Endothelial cell of umbilical vein (primary cell): ENCODE data around the gene ATP6V0E2. TPM values are rescaled to one million over a fixed set of nuclear protein-coding genes. Genes with fewer than 3 reads are reported as not detected.

ENCODE experiments used
- BruUV-seq: library from RNA; stranded (reverse); fragments of 400-500 nt; replicated peaks from 2 replicates; lab custom pipeline; 2021; lab: Mats Ljungman, UMichigan
- CTCF ChIA-PET: fragments of 300-600, 350-600 bp; sonication (Branson Sonifier 250); formaldehyde crosslinking; loops from one replicate; lab custom pipeline; 2021; ENCODE audit warnings: antibody characterized with exemption, inconsistent platforms; lab: Charles Lee
- POLR2A ChIA-PET: fragments of 300-600, 350-600 bp; sonication (Branson Sonifier 250); formaldehyde crosslinking; loops from one replicate; lab custom pipeline; 2021; ENCODE audit warnings: antibody characterized with exemption, inconsistent platforms; lab: Charles Lee
- DNase-seq: peaks from one replicate; pipeline ENCODE4 v3.0.0-alpha.2; 2011; ENCODE audit warnings: low read depth, low spot score
- FAIRE-seq: peaks from 2 replicates; lab custom pipeline; 2011; peaks lifted over from hg19 to GRCh38; lab: Jason Lieb, UNC
- H2AFZ ChIP-seq: 2 replicates; pipeline ENCODE4 v1.6.0; 2012; ENCODE audit warnings: low read depth, low read length, control low read depth, inconsistent platforms
- H3K27ac ChIP-seq: 2 replicates; pipeline ENCODE4 v1.5.1; 2011; ENCODE audit warnings: low read depth, mild to moderate bottlenecking, control low read depth, low read length, moderate library complexity; ENCODE audit not compliant: insufficient read depth
- H3K27me3 ChIP-seq, 2 experiments: 2 replicates each; pipeline versions ENCODE4 v1.6.0 to v1.6.1; 2011; ENCODE audit warnings: low read length in 2 of 2, mixed read lengths in 1 of 2; ENCODE audit not compliant: control insufficient read depth in 2 of 2, insufficient read depth in 2 of 2
- H3K36me3 ChIP-seq, 2 experiments: 2 replicates in 1 of 2; 3 replicates in 1 of 2; pipeline ENCODE4 v1.5.1; 2011; ENCODE audit warnings: low read length in 2 of 2, mild to moderate bottlenecking in 1 of 2, moderate library complexity in 1 of 2; ENCODE audit not compliant: control insufficient read depth in 2 of 2, insufficient read depth in 2 of 2; ENCODE audit errors: extremely low read depth in 1 of 2
- H3K4me1 ChIP-seq: 3 replicates; pipeline ENCODE4 v1.5.1; 2011; ENCODE audit warnings: mild to moderate bottlenecking, low read length; ENCODE audit not compliant: control insufficient read depth, insufficient read depth; ENCODE audit errors: extremely low read depth
- H3K4me2 ChIP-seq: 2 replicates; pipeline ENCODE4 v1.6.1; 2011; ENCODE audit warnings: low read length, control low read depth, mixed read lengths; ENCODE audit not compliant: insufficient read depth
- H3K4me3 ChIP-seq, 3 experiments: fragments of 200-600 bp in 1 of 3; sonication (generic), shearing (Covaris generic) in 1 of 3; replicated peaks in 1 of 3; 2 replicates each; pipeline ENCODE4 v1.5.1; 2011 to 2016; ENCODE audit warnings: control low read depth in 3 of 3, low read length in 3 of 3, mild to moderate bottlenecking in 2 of 3, inconsistent platforms in 1 of 3, low read depth in 1 of 3, moderate library complexity in 1 of 3; ENCODE audit not compliant: insufficient read depth in 1 of 3
- H3K79me2 ChIP-seq: 2 replicates; pipeline ENCODE4 v1.6.0; 2012; ENCODE audit warnings: low read length, inconsistent platforms; ENCODE audit not compliant: control insufficient read depth, insufficient read depth
- H3K9ac ChIP-seq: replicated peaks from 2 replicates; pipeline ENCODE3; 2011; ENCODE audit warnings: low read length, control low read depth; ENCODE audit not compliant: insufficient read depth; ENCODE audit errors: extremely low read depth
- H3K9me1 ChIP-seq: replicated peaks from 3 replicates; pipeline ENCODE4 v1.6.0; 2011; ENCODE audit warnings: mild to moderate bottlenecking, low read length; ENCODE audit not compliant: control insufficient read depth, insufficient read depth; ENCODE audit errors: extremely low read depth
- H3K9me3 ChIP-seq: replicated peaks from 2 replicates; pipeline ENCODE4 v1.5.1; 2012; ENCODE audit warnings: low read length, inconsistent platforms; ENCODE audit not compliant: control insufficient read depth, insufficient read depth
- H4K20me1 ChIP-seq: replicated peaks from 2 replicates; pipeline ENCODE3; 2011; ENCODE audit warnings: mild to moderate bottlenecking, low read length; ENCODE audit not compliant: control insufficient read depth, insufficient read depth; ENCODE audit errors: extremely low read depth
- CTCF ChIP-seq, 2 donors: IDR thresholded peaks; 1 replicate in 1 of 2; 2 replicates in 1 of 2; pipeline ENCODE4 v1.5.1; 2011; ENCODE audit warnings: low read length in 2 of 2, mild to moderate bottlenecking in 2 of 2, moderate library complexity in 2 of 2, control low read depth in 1 of 2, inconsistent platforms in 1 of 2, low read depth in 1 of 2; ENCODE audit not compliant: insufficient read depth in 1 of 2; ENCODE audit errors: extremely low read depth in 1 of 2
- EZH2 ChIP-seq: IDR thresholded peaks from 2 replicates; pipeline ENCODE4 v1.6.1; 2012; ENCODE audit warnings: borderline replicate concordance, low read depth, mild to moderate bottlenecking, moderate library complexity, low read length, inconsistent platforms; ENCODE audit not compliant: severe bottlenecking
- FOS ChIP-seq: IDR thresholded peaks from 2 replicates; pipeline ENCODE4 v1.6.1; 2011; ENCODE audit warnings: mild to moderate bottlenecking, low read length, moderate library complexity, borderline replicate concordance; ENCODE audit not compliant: insufficient read depth
- GATA2 ChIP-seq: IDR thresholded peaks from 2 replicates; pipeline ENCODE4 v1.7.0; 2011; ENCODE audit warnings: low read depth, mild to moderate bottlenecking, moderate library complexity, mixed read lengths, low read length; ENCODE audit not compliant: insufficient read length, insufficient read depth
- MAX ChIP-seq: IDR thresholded peaks from 2 replicates; pipeline ENCODE4 v1.6.1; 2011; ENCODE audit not compliant: insufficient read depth, insufficient read length
- MYC ChIP-seq: IDR thresholded peaks from one replicate; pipeline ENCODE4 v1.6.1; 2011; ENCODE audit warnings: mild to moderate bottlenecking, low read depth, low read length
- POLR2A ChIP-seq: IDR thresholded peaks from 2 replicates; pipeline ENCODE4 v1.6.1; 2012; ENCODE audit warnings: low read depth, mild to moderate bottlenecking, control low read depth, low read length
- POLR2AphosphoS5 ChIP-seq: IDR thresholded peaks from 2 replicates; pipeline ENCODE4 v1.6.1; 2012; ENCODE audit warnings: low read depth, mild to moderate bottlenecking, control low read depth, low read length, moderate library complexity; ENCODE audit not compliant: insufficient read depth
- dilution Hi-C: fragments of 300-500 bp; cut with MboI; formaldehyde crosslinking; loops from one replicate; pipeline ENCODE4 v1.15.0; 2019; ENCODE audit warnings: low sequenced_read_pairs; ENCODE audit not compliant: extremely low pct_ligation_motif_present
- intact Hi-C: fragments of 100-400 bp; cut with micrococcal nuclease; formaldehyde crosslinking; loops from one replicate; pipeline ENCODE4 v1.10.0; 2022
- polyA plus RNA-seq, 4 experiments: library from polyadenylated mRNA; depleted of rRNA in 3 of 4; stranded (reverse) in 3 of 4; unstranded in 1 of 4; fragments of >200 nt; gene quantifications; 2 replicates each; pipeline versions ENCODE4 v1.2.1 to v1.2.3, GENCODE V29; 2011 to 2012; ENCODE audit warnings: missing spikeins in 1 of 4
- total RNA-seq: library from RNA; stranded (reverse); gene quantifications from 2 replicates; pipeline ENCODE4 v1.2.3, GENCODE V29; 2021

Gene ATP6V0E2
- total and polyA plus RNA-seq, 2 donors (not counting 3 experiments of a cell fraction or from before 2014, with no cell fraction given) = 27.8 to 36.8 TPM

GRCh38 chr7:149864751-149865150 lies 9.0 kb upstream of the ATP6V0E2 start:
- H3K4me1 ChIP-seq = peaks cover 4% of the 10 kb centered on the region
- no peak for DNase-seq
- BruUV-seq = no TSS peak
- intact Hi-C loops = no loop called here
- H3K9me1 ChIP-seq = no peaks in the 10 kb centered on the region
- CTCF ChIA-PET = interaction anchor here (0.8 kb wide), 1 partner anchor 16 kb away, joined by 3 read pairs; no protein-coding TSS in a partner anchor
- no peak overlapping the region for H3K9ac ChIP-seq
- no peak for FAIRE-seq
- no peaks in the 10 kb centered on the region for H3K9me3 ChIP-seq
- H3K4me2 ChIP-seq = no peak overlapping the region
- POLR2A ChIA-PET = no interaction called here
- H3K79me2 ChIP-seq = no peaks in the 10 kb centered on the region
- no peak overlapping the region for H3K4me3 ChIP-seq
- H2AFZ ChIP-seq = no peak overlapping the region
- H3K27me3 ChIP-seq = no peaks in the 10 kb centered on the region
- no peaks in the 10 kb centered on the region for H4K20me1 ChIP-seq
- dilution Hi-C loops = no loop called here
- H3K36me3 ChIP-seq = peaks cover 0 to 2% of the 10 kb centered on the region in 2 experiments
- no peak overlapping the region for H3K27ac ChIP-seq
- no peak for TF ChIP-seq EZH2
- no peak for TF ChIP-seq GATA2
- no peak for TF ChIP-seq MAX
- TF ChIP-seq POLR2AphosphoS5 = no peak
- no peak for TF ChIP-seq MYC
- TF ChIP-seq POLR2A = no peak
- TF ChIP-seq FOS = no peak
- no peak for TF ChIP-seq CTCF (IDR thresholded peaks at IDR 0.05; ENCODE audit: extremely low read depth in 1 of 2, insufficient read depth in 1 of 2, low read depth in 1 of 2, low read length in 2 of 2)
